Adrenal gland (tissue), 12 donors: Measurements from ENCODE around the gene USF3. TPM values are rescaled to one million over a fixed set of nuclear protein-coding genes. Genes with fewer than 3 reads are reported as not detected.

Source experiments
- DNase-seq, 7 donors: peaks; one replicate each; pipeline ENCODE4 v3.0.0-alpha.2; 2019 to 2020
- H3K27ac ChIP-seq, 5 donors: fragments of 200-600 bp; sonication (generic) in 4 of 5; 1 replicate in 3 of 5; 2 replicates in 2 of 5; pipeline versions ENCODE4 v1.5.1 to v1.8.0; 2016 to 2020; ENCODE audit warnings: mild to moderate bottlenecking in 1 of 5
- H3K27me3 ChIP-seq: fragments of 200-600 bp; 2 replicates; pipeline ENCODE4 v1.8.0; 2021
- H3K36me3 ChIP-seq, 2 donors: fragments of 200-600 bp; replicated peaks in 1 of 2; 1 replicate in 1 of 2; 2 replicates in 1 of 2; pipeline versions ENCODE4 v1.5.1 to v1.8.0; 2018 to 2022
- H3K4me1 ChIP-seq, 2 donors: fragments of 200-600 bp; replicated peaks in 1 of 2; 1 replicate in 1 of 2; 2 replicates in 1 of 2; pipeline versions ENCODE4 v1.5.1 to v1.8.0; 2018 to 2021
- H3K4me3 ChIP-seq, 4 donors: fragments of 200-600 bp; sonication (generic) in 3 of 4; one replicate each; pipeline ENCODE4 v1.5.1; 2016 to 2018
- H3K9me3 ChIP-seq, 3 donors: fragments of 200-600 bp; sonication (generic) in 1 of 3; replicated peaks in 1 of 3; 1 replicate in 2 of 3; 2 replicates in 1 of 3; pipeline versions ENCODE4 v1.5.1 to v1.8.0; 2016 to 2021
- POLR2A ChIP-seq, 2 donors: fragments of 450-650 bp; IDR thresholded peaks; one replicate each; pipeline ENCODE4 v1.6.1; 2017; ENCODE audit warnings: antibody characterized with exemption in 2 of 2, mild to moderate bottlenecking in 2 of 2, moderate library complexity in 1 of 2
- WGBS, 4 donors: extraction: QIAGEN DNeasy Blood & Tissue Kit in 2 of 4; methylation state at CpG; one replicate each; pipeline versions ENCODE4 v1.1.5 to v1.1.7; 2013 to 2017; 5-methylcytosine and 5-hydroxymethylcytosine counted together
- intact Hi-C, 2 donors: fragments of 100-400 bp; cut with DNase I; formaldehyde crosslinking; loops; one replicate each; pipeline versions ENCODE4 v1.14.1 to v1.15.0; 2022 to 2023
- polyA plus RNA-seq, 3 donors: library from polyadenylated mRNA; stranded (reverse); fragments of 200-250 nt in 2 of 3; fragments of 350-450 nt in 1 of 3; fragmentation: Illumina TruSeq in 1 of 3; extraction: RNeasy Lipid Tissue Mini Kit (QIAGEN cat#74804) in 1 of 3; gene quantifications; one replicate each; pipeline ENCODE4 v1.2.3, GENCODE V29; 2013 to 2014
- total RNA-seq, 9 donors: library from RNA; depleted of rRNA in 4 of 9; stranded (reverse); fragments of >200 nt in 4 of 9; fragments of 120-200 nt in 1 of 9; fragmentation: NEBNext Ultra II Directional in 1 of 9; extraction: Animal tissue kit (Norgen Biotek cat#: 25700) in 1 of 9; gene quantifications; one replicate each; pipeline versions ENCODE4 v1.1.0 to v1.2.4, GENCODE V29; 2013 to 2023
- TF ChIP-seq, protein P1 (sequence below), 6 experiments: fragments of 450-650 bp in 4 of 6; fragments of 200-600 bp in 2 of 6; sonication (generic) in 1 of 6; IDR thresholded peaks; 1 replicate in 5 of 6; 2 replicates in 1 of 6; pipeline versions ENCODE4 v1.5.1 to v1.8.0; 2016 to 2021; ENCODE audit warnings: antibody characterized with exemption in 6 of 6, mild to moderate bottlenecking in 2 of 6, moderate library complexity in 1 of 6
- donor health status: healthy with polysubstance abuse.
- donor health status: Bipolar disorder and iron deficiency.
- donor health status: DM: yes; HTN: yes; CAD: no.
- donor health status: DM: no; HTN: no; CAD: no.
- donor health status: DM: no; HTN: no; CAD: no.
- donor health status: DM: yes; HTN: yes; CAD: no.

The USF3 gene
- total and polyA plus RNA-seq, 12 donors = 3.9 to 22.4 (median 14.4) TPM

GRCh38 chr3:113719758-113720157 lies 23.3 kb upstream of the USF3 start:
- DNase-seq = no peak
- Histone ChIP-seq H3K27ac (no peak overlapping the region), H3K27me3 (no peaks in the 10 kb centered on the region), H3K4me1 (peaks cover 0 to 21% of the 10 kb centered on the region in 2 donors), H3K36me3 (peaks cover 0 to 22% of the 10 kb centered on the region in 2 donors), H3K9me3 (no peaks in the 10 kb centered on the region), H3K4me3 (no peak overlapping the region)
- TF ChIP-seq, protein P1, sequence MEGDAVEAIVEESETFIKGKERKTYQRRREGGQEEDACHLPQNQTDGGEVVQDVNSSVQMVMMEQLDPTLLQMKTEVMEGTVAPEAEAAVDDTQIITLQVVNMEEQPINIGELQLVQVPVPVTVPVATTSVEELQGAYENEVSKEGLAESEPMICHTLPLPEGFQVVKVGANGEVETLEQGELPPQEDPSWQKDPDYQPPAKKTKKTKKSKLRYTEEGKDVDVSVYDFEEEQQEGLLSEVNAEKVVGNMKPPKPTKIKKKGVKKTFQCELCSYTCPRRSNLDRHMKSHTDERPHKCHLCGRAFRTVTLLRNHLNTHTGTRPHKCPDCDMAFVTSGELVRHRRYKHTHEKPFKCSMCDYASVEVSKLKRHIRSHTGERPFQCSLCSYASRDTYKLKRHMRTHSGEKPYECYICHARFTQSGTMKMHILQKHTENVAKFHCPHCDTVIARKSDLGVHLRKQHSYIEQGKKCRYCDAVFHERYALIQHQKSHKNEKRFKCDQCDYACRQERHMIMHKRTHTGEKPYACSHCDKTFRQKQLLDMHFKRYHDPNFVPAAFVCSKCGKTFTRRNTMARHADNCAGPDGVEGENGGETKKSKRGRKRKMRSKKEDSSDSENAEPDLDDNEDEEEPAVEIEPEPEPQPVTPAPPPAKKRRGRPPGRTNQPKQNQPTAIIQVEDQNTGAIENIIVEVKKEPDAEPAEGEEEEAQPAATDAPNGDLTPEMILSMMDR (IDR thresholded peaks at IDR 0.05) = no peak
- TF ChIP-seq POLR2A (IDR thresholded peaks at IDR 0.05) = no peak
- 65 to 87% (median 82%) methylated on average over 2 of the region's 2 CpGs for WGBS, 4 donors
- intact Hi-C loops = no loop called here

DNA sequence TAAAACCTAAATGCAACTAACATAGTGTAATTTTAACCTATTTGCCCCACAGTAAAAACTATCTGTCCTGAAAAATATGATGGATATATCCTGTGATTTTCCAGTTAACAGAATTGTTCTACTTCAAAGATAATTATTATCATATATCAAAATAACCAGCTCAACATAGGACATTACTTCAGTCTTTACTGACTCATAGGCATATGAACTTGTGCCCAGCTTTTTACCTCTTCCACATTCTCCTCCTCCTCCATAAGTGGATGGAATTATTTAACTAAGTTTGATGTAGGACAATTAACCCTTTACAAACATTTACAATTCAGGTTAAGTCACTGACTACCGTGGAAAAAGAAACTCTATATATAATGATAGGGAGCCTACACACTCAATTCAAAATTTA lies 22.9 kb upstream of the USF3 start:
- intact Hi-C loops = no loop called here
- Histone ChIP-seq H3K4me3 (no peak overlapping the region), H3K27me3 (no peaks in the 10 kb centered on the region), H3K9me3 (no peaks in the 10 kb centered on the region), H3K4me1 (peaks cover 0 to 21% of the 10 kb centered on the region in 2 donors), H3K27ac (no peak overlapping the region), H3K36me3 (peaks cover 0 to 22% of the 10 kb centered on the region in 2 donors)
- DNase-seq = no peak
- TF ChIP-seq, protein P1 (IDR thresholded peaks at IDR 0.05) = no peak
- TF ChIP-seq POLR2A (IDR thresholded peaks at IDR 0.05) = no peak
- whole genome bisulfite sequencing, 4 donors = 83 to 96% (median 91%) methylated on average over 1 of the region's 1 CpG

- Histone ChIP-seq H3K36me3 (peaks cover 0 to 22% of the 10 kb centered on the region in 2 donors), H3K27ac (no peak overlapping the region), H3K4me3 (no peak overlapping the region), H3K9me3 (no peaks in the 10 kb centered on the region), H3K27me3 (no peaks in the 10 kb centered on the region), H3K4me1 (peaks cover 0 to 20% of the 10 kb centered on the region in 2 donors)
- TF ChIP-seq POLR2A (IDR thresholded peaks at IDR 0.05) = no peak
- TF ChIP-seq, protein P1 (IDR thresholded peaks at IDR 0.05) = no peak
- intact Hi-C loops = no loop called here
- no peak for DNase-seq
- WGBS, 4 donors = 96 to 98% (median 97%) methylated on average over 2 to 3 of the region's 3 CpGs
These were observed 21.4 kb upstream of the USF3 start for GRCh38 chr3:113717818-113718217.

- WGBS, 4 donors = 93 to 98% (median 97%) methylated on average over 3 of the region's 3 CpGs
- Histone ChIP-seq H3K4me3 (no peak overlapping the region), H3K27ac (no peak overlapping the region)
These were observed 20.9 kb upstream of the USF3 start for GRCh38 chr3:113717308-113717707.

More at GRCh38 chr3:113717308-113717707, 20.9 kb upstream of the USF3 start:
- Histone ChIP-seq H3K27me3 (no peaks in the 10 kb centered on the region), H3K4me1 (peaks cover 0 to 15% of the 10 kb centered on the region in 2 donors), H3K9me3 (no peaks in the 10 kb centered on the region), H3K36me3 (peaks cover 0 to 22% of the 10 kb centered on the region in 2 donors)
- TF ChIP-seq, protein P1 (IDR thresholded peaks at IDR 0.05) = no peak
- TF ChIP-seq POLR2A (IDR thresholded peaks at IDR 0.05) = no peak
- intact Hi-C loops = no loop called here
- DNase-seq = no peak
